Astrocyte (in vitro differentiated cells and primary cell): ENCODE data around the gene SLC5A1. TPM values are rescaled to one million over a fixed set of nuclear protein-coding genes. Genes with fewer than 3 reads are reported as not detected.

Source experiments
- DNase-seq: peaks from one replicate; pipeline ENCODE4 v3.0.0-alpha.2; 2010; ENCODE audit warnings: low read depth
- FAIRE-seq: peaks from 2 replicates; lab custom pipeline; 2011; peaks lifted over from hg19 to GRCh38; lab: Jason Lieb, UNC
- H2AFZ ChIP-seq: 2 replicates; pipeline ENCODE4 v1.6.0; 2012; ENCODE audit warnings: low read depth, low read length, inconsistent platforms
- H3K27ac ChIP-seq: 2 replicates; pipeline ENCODE4 v1.5.1; 2011; ENCODE audit warnings: low read depth, low read length, inconsistent platforms
- H3K27me3 ChIP-seq: 2 replicates; pipeline ENCODE4 v1.6.0; 2011; ENCODE audit warnings: low read length, inconsistent platforms; ENCODE audit not compliant: insufficient read depth
- H3K36me3 ChIP-seq: 2 replicates; pipeline ENCODE4 v1.5.1; 2011; ENCODE audit warnings: low read length, inconsistent platforms; ENCODE audit not compliant: insufficient read depth
- H3K4me1 ChIP-seq: 2 replicates; pipeline ENCODE4 v1.5.1; 2011; ENCODE audit warnings: low read length, inconsistent platforms; ENCODE audit not compliant: insufficient read depth
- H3K4me2 ChIP-seq: 2 replicates; pipeline ENCODE4 v1.6.0; 2012; ENCODE audit warnings: low read length, inconsistent platforms
- H3K4me3 ChIP-seq: 2 replicates; pipeline ENCODE4 v1.5.1; 2011; ENCODE audit warnings: low read depth, mild to moderate bottlenecking, low read length, inconsistent platforms; ENCODE audit not compliant: insufficient read depth
- H3K79me2 ChIP-seq: 2 replicates; pipeline ENCODE4 v1.6.0; 2012; ENCODE audit warnings: mild to moderate bottlenecking, low read length, inconsistent platforms; ENCODE audit not compliant: insufficient read depth
- H3K9ac ChIP-seq: 2 replicates; pipeline ENCODE4 v1.6.0; 2012; ENCODE audit warnings: mild to moderate bottlenecking, low read length, inconsistent platforms
- H3K9me3 ChIP-seq: 2 replicates; pipeline ENCODE4 v1.5.1; 2012; ENCODE audit warnings: low read depth, mild to moderate bottlenecking, low read length, inconsistent platforms; ENCODE audit not compliant: insufficient read depth
- H4K20me1 ChIP-seq: 2 replicates; pipeline ENCODE4 v1.6.0; 2012; ENCODE audit warnings: low read length, inconsistent platforms; ENCODE audit not compliant: insufficient read depth
- H3K27ac Mint-ChIP-seq: one replicate; pipeline ENCODE4 v1.8.0; 2021; ENCODE audit warnings: mild to moderate bottlenecking, mixed read lengths; ENCODE audit not compliant: unreplicated experiment
- H3K27me3 Mint-ChIP-seq: one replicate; pipeline ENCODE4 v1.8.0; 2021; ENCODE audit warnings: low read depth, mixed read lengths; ENCODE audit not compliant: unreplicated experiment
- H3K36me3 Mint-ChIP-seq: one replicate; pipeline ENCODE4 v1.8.0; 2021; ENCODE audit warnings: low read depth, mixed read lengths; ENCODE audit not compliant: unreplicated experiment
- H3K4me1 Mint-ChIP-seq: one replicate; pipeline ENCODE4 v1.8.0; 2021; ENCODE audit warnings: low read depth, mixed read lengths; ENCODE audit not compliant: unreplicated experiment
- H3K4me3 Mint-ChIP-seq: one replicate; pipeline ENCODE4 v1.8.0; 2021; ENCODE audit warnings: mild to moderate bottlenecking, moderate library complexity, mixed read lengths; ENCODE audit not compliant: unreplicated experiment
- H3K9me3 Mint-ChIP-seq: one replicate; pipeline ENCODE4 v1.8.0; 2021; ENCODE audit warnings: mild to moderate bottlenecking, mixed read lengths; ENCODE audit not compliant: unreplicated experiment
- CTCF ChIP-seq: IDR thresholded peaks from 2 replicates; pipeline ENCODE4 v1.5.1; 2011; ENCODE audit warnings: low read depth, mild to moderate bottlenecking, inconsistent platforms, low read length, moderate library complexity; ENCODE audit not compliant: insufficient read depth
- EZH2 ChIP-seq: IDR thresholded peaks from 2 replicates; pipeline ENCODE4 v1.6.1; 2012; ENCODE audit warnings: mild to moderate bottlenecking, low read length, inconsistent platforms; ENCODE audit not compliant: insufficient read depth
- total RNA-seq: library from RNA; stranded (reverse); gene quantifications from 2 replicates; pipeline ENCODE4 v1.2.1, GENCODE V29; 2021

Gene SLC5A1
- total RNA-seq, 1 donor from 2014 or later: not detected

DNA sequence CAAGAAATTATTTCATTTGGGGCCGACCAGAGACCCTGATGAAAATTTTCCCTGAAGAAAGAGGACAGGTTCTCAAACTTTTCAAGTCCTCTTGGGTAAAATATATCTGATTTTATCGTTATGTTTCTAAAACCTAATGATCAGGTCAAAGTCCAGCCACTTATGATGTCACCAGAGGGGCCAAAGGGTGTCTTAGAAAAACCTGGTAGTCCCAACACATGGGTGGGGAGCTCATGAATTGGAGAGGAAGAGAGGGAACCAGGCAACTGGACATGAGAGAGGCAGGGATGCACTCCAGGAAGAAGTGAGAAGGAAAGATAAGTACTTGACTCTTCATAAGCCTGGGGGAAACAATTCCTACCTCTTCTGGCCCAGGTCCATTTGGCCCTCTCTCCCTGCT, 9.2 kb downstream of the SLC5A1 start:
- peaks cover 1% of the 10 kb centered on the region for H3K9me3 Mint-ChIP-seq
- H3K9me3 ChIP-seq: no peaks in the 10 kb centered on the region
- FAIRE-seq (no peak), DNase-seq (no peak)
- H4K20me1 ChIP-seq: no peaks in the 10 kb centered on the region
- H2AFZ ChIP-seq: no peak overlapping the region
- no peak overlapping the region for H3K27ac Mint-ChIP-seq
- peaks cover 9% of the 10 kb centered on the region for H3K27me3 Mint-ChIP-seq
- no peaks in the 10 kb centered on the region for H3K36me3 Mint-ChIP-seq
- no peak overlapping the region for H3K4me3 Mint-ChIP-seq
- H3K79me2 ChIP-seq: no peaks in the 10 kb centered on the region
- H3K27me3 ChIP-seq: peaks cover under 1% of the 10 kb centered on the region
- no peaks in the 10 kb centered on the region for H3K36me3 ChIP-seq
- no peak overlapping the region for H3K4me3 ChIP-seq
- H3K27ac ChIP-seq: no peak overlapping the region
- peaks cover 9% of the 10 kb centered on the region for H3K4me1 Mint-ChIP-seq
- peaks cover 4% of the 10 kb centered on the region for H3K4me1 ChIP-seq
- H3K4me2 ChIP-seq: no peak overlapping the region
- H3K9ac ChIP-seq: no peak overlapping the region
- no peak for TF ChIP-seq CTCF
- no peak for TF ChIP-seq EZH2

GRCh38 chr22:32052936-32053791, 10.1 kb downstream of the SLC5A1 start:
- H4K20me1 ChIP-seq: no peaks in the 10 kb centered on the region
- no peaks in the 10 kb centered on the region for H3K79me2 ChIP-seq
- peaks cover 4% of the 10 kb centered on the region for H3K4me1 ChIP-seq
- no peak for TF ChIP-seq CTCF
- TF ChIP-seq EZH2: no peak
- no peaks in the 10 kb centered on the region for H3K9me3 Mint-ChIP-seq
- H3K27me3 Mint-ChIP-seq: peaks cover 5% of the 10 kb centered on the region
- H3K36me3 Mint-ChIP-seq: no peaks in the 10 kb centered on the region
- no peak overlapping the region for H2AFZ ChIP-seq
- H3K9ac ChIP-seq: no peak overlapping the region
- no peaks in the 10 kb centered on the region for H3K9me3 ChIP-seq
- no peak overlapping the region for H3K4me3 ChIP-seq
- no peak overlapping the region for H3K27ac Mint-ChIP-seq
- no peaks in the 10 kb centered on the region for H3K36me3 ChIP-seq
- DNase-seq (peak; percentile 4), FAIRE-seq (no peak)
- H3K4me3 Mint-ChIP-seq: no peak overlapping the region
- H3K4me2 ChIP-seq: no peak overlapping the region
- no peaks in the 10 kb centered on the region for H3K27me3 ChIP-seq
- H3K4me1 Mint-ChIP-seq: peaks cover 9% of the 10 kb centered on the region
- no peak overlapping the region for H3K27ac ChIP-seq

- no peak for TF ChIP-seq CTCF
- TF ChIP-seq EZH2: no peak
- Histone ChIP-seq H3K4me1 (peaks cover 4% of the 10 kb centered on the region), H3K4me2 (no peak overlapping the region), H3K36me3 (no peaks in the 10 kb centered on the region), H4K20me1 (no peaks in the 10 kb centered on the region), H3K27me3 (peaks cover 3% of the 10 kb centered on the region), H3K9me3 (no peaks in the 10 kb centered on the region), H3K4me3 (no peak overlapping the region), H3K79me2 (no peaks in the 10 kb centered on the region), H3K27ac (no peak overlapping the region), H2AFZ (no peak overlapping the region), H3K9ac (no peak overlapping the region)
- H3K36me3 Mint-ChIP-seq: no peaks in the 10 kb centered on the region
- no peak overlapping the region for H3K4me3 Mint-ChIP-seq
- no peak overlapping the region for H3K27ac Mint-ChIP-seq
- peaks cover 9% of the 10 kb centered on the region for H3K27me3 Mint-ChIP-seq
- DNase-seq: no peak
- peaks cover 19% of the 10 kb centered on the region for H3K4me1 Mint-ChIP-seq
- no peaks in the 10 kb centered on the region for H3K9me3 Mint-ChIP-seq
- FAIRE-seq: no peak
These were observed 12.0 kb downstream of the SLC5A1 start for GRCh38 chr22:32055069-32055468.
